Neuronal stem cell (in vitro differentiated cells): ENCODE results near the gene SH2D3A.

Experiments
- DNase-seq: peaks from one replicate; pipeline ENCODE4 v3.0.0-alpha.2; 2013; ENCODE audit warnings: low spot score
- H2AFZ ChIP-seq: one replicate; pipeline ENCODE4 v1.6.1; 2013; ENCODE audit warnings: mild to moderate bottlenecking, low read length, inconsistent platforms
- H2AK5ac ChIP-seq: 2 replicates; pipeline ENCODE4 v1.6.1; 2013; ENCODE audit warnings: low read depth, mild to moderate bottlenecking, inconsistent platforms, low read length, moderate library complexity, mixed read lengths
- H2BK120ac ChIP-seq: 2 replicates; pipeline ENCODE4 v1.6.1; 2013; ENCODE audit warnings: low read depth, mild to moderate bottlenecking, inconsistent platforms, low read length, moderate library complexity, mixed read lengths
- H2BK12ac ChIP-seq: one replicate; pipeline ENCODE4 v1.6.1; 2013; ENCODE audit warnings: low read length, inconsistent platforms
- H2BK15ac ChIP-seq: 2 replicates; pipeline ENCODE4 v1.6.1; 2013; ENCODE audit warnings: mild to moderate bottlenecking, low read length, inconsistent platforms, mixed read lengths
- H2BK5ac ChIP-seq: one replicate; pipeline ENCODE4 v1.6.1; 2013; ENCODE audit warnings: inconsistent platforms, mild to moderate bottlenecking, low read length, moderate library complexity
- H3K14ac ChIP-seq: one replicate; pipeline ENCODE4 v1.6.1; 2013; ENCODE audit warnings: low read length, inconsistent platforms
- H3K18ac ChIP-seq: 2 replicates; pipeline ENCODE4 v1.6.1; 2013; ENCODE audit warnings: low read length, inconsistent platforms
- H3K23ac ChIP-seq: 2 replicates; pipeline ENCODE4 v1.6.1; 2013; ENCODE audit warnings: low read depth, mild to moderate bottlenecking, mixed read lengths, low read length, inconsistent platforms; ENCODE audit not compliant: poor library complexity
- H3K27ac ChIP-seq: replicated peaks from 3 replicates; pipeline ENCODE4 v1.5.1; 2013; ENCODE audit warnings: low read length, inconsistent platforms
- H3K27me3 ChIP-seq, 3 experiments: 2 replicates each; pipeline ENCODE4 v1.6.1; 2013; ENCODE audit warnings: low read length in 3 of 3, mild to moderate bottlenecking in 2 of 3, inconsistent platforms in 1 of 3, low read depth in 1 of 3, mixed read lengths in 1 of 3, moderate library complexity in 1 of 3; ENCODE audit not compliant: control insufficient read depth in 3 of 3, insufficient read depth in 3 of 3
- H3K36me3 ChIP-seq, 2 donors: replicated peaks in 1 of 2; 2 replicates each; pipeline ENCODE4 v1.6.1; 2013; ENCODE audit warnings: low read length in 2 of 2; ENCODE audit not compliant: control insufficient read depth in 2 of 2, insufficient read depth in 2 of 2
- H3K4ac ChIP-seq: 2 replicates; pipeline ENCODE4 v1.6.1; 2013; ENCODE audit warnings: inconsistent platforms, mild to moderate bottlenecking, low read length, moderate library complexity
- H3K4me1 ChIP-seq, 2 donors: 1 replicate in 1 of 2; 2 replicates in 1 of 2; pipeline ENCODE4 v1.6.1; 2013; ENCODE audit warnings: low read length in 2 of 2, low read depth in 1 of 2; ENCODE audit not compliant: control insufficient read depth in 2 of 2, insufficient read depth in 1 of 2
- H3K4me2 ChIP-seq: one replicate; pipeline ENCODE4 v1.6.1; 2013; ENCODE audit warnings: mild to moderate bottlenecking, low read length, inconsistent platforms; ENCODE audit not compliant: insufficient read depth, poor library complexity, severe bottlenecking
- H3K4me3 ChIP-seq, 2 donors: 2 replicates each; pipeline ENCODE4 v1.5.1; 2013; ENCODE audit warnings: low read length in 2 of 2, mild to moderate bottlenecking in 2 of 2, inconsistent platforms in 1 of 2, moderate library complexity in 1 of 2
- H3K79me1 ChIP-seq: one replicate; pipeline ENCODE4 v1.6.1; 2013; ENCODE audit warnings: low read depth, mild to moderate bottlenecking, inconsistent platforms, low read length, moderate library complexity
- H3K9ac ChIP-seq: one replicate; pipeline ENCODE4 v1.6.1; 2013; ENCODE audit warnings: mild to moderate bottlenecking, low read depth, low read length, inconsistent platforms; ENCODE audit not compliant: poor library complexity
- H3K9me3 ChIP-seq, 2 donors: replicated peaks in 1 of 2; 2 replicates each; pipeline versions ENCODE3 to v1.6.1; 2013; ENCODE audit warnings: low read length in 2 of 2, mild to moderate bottlenecking in 2 of 2, inconsistent platforms in 1 of 2, low read depth in 1 of 2, mixed read lengths in 1 of 2, moderate library complexity in 1 of 2; ENCODE audit not compliant: control insufficient read depth in 2 of 2, insufficient read depth in 1 of 2
- H4K8ac ChIP-seq: one replicate; pipeline ENCODE4 v1.6.1; 2013; ENCODE audit warnings: low read depth, mild to moderate bottlenecking, inconsistent platforms, low read length, moderate library complexity
- H4K91ac ChIP-seq: one replicate; pipeline ENCODE4 v1.6.1; 2013; ENCODE audit warnings: low read length, low read depth, mild to moderate bottlenecking, inconsistent platforms; ENCODE audit not compliant: poor library complexity
- WGBS, 2 donors: extraction: QIAGEN DNeasy Blood & Tissue Kit; methylation state at CpG; one replicate each; pipeline ENCODE4 v1.1.7; 2013; ENCODE audit warnings: missing lambda C conversion rate in 2 of 2, mixed read lengths in 1 of 2; ENCODE audit not compliant: insufficient read length in 2 of 2, insufficient replicate concordance in 1 of 2; ENCODE audit errors: extremely low coverage in 2 of 2; 5-methylcytosine and 5-hydroxymethylcytosine counted together

Gene SH2D3A

GRCh38 chr19:6811378-6811777 is 44.1 kb upstream of the SH2D3A start:
- no peaks in the 10 kb centered on the region for H3K27me3 ChIP-seq
- no peak overlapping the region for H4K8ac ChIP-seq
- peak overlapping the region; percentile 88 for H2AFZ ChIP-seq
- H4K91ac ChIP-seq = no peak overlapping the region
- H3K4me3 ChIP-seq = peak overlapping the region in 1 of 2 donors; percentile 3
- H3K4ac ChIP-seq = no peak overlapping the region
- DNase-seq = no peak
- H3K14ac ChIP-seq = no peak overlapping the region
- H2BK12ac ChIP-seq = no peak overlapping the region
- no peak overlapping the region for H2BK15ac ChIP-seq
- H3K27ac ChIP-seq = no peak overlapping the region
- no peaks in the 10 kb centered on the region for H3K36me3 ChIP-seq
- no peak overlapping the region for H3K18ac ChIP-seq
- no peak overlapping the region for H2BK5ac ChIP-seq
- no peaks in the 10 kb centered on the region for H3K4me1 ChIP-seq
- no peak overlapping the region for H3K23ac ChIP-seq
- H3K79me1 ChIP-seq = no peaks in the 10 kb centered on the region
- peaks cover 0 to 2% of the 10 kb centered on the region in 2 donors for H3K9me3 ChIP-seq
- no peak overlapping the region for H2BK120ac ChIP-seq
- no peak overlapping the region for H3K9ac ChIP-seq
- H2AK5ac ChIP-seq = no peak overlapping the region
- no CpG with 5 or more reads among the region's 3 CpGs for WGBS, 2 donors
- no peak overlapping the region for H3K4me2 ChIP-seq

- H3K4me1 ChIP-seq = no peaks in the 10 kb centered on the region
- no peak overlapping the region for H3K4ac ChIP-seq
- no peak overlapping the region for H2AK5ac ChIP-seq
- H3K23ac ChIP-seq = no peak overlapping the region
- H3K27me3 ChIP-seq = no peaks in the 10 kb centered on the region
- H3K18ac ChIP-seq = peak overlapping the region; percentile 64
- H2BK12ac ChIP-seq = no peak overlapping the region
- no peaks in the 10 kb centered on the region for H3K36me3 ChIP-seq
- no peak overlapping the region for H3K9ac ChIP-seq
- no peak overlapping the region for H4K91ac ChIP-seq
- H3K27ac ChIP-seq = no peak overlapping the region
- no CpG with 5 or more reads among the region's 4 CpGs for WGBS, 2 donors
- no peak overlapping the region for H2BK5ac ChIP-seq
- no peaks in the 10 kb centered on the region for H3K79me1 ChIP-seq
- H2BK120ac ChIP-seq = no peak overlapping the region
- H2BK15ac ChIP-seq = no peak overlapping the region
- H4K8ac ChIP-seq = no peak overlapping the region
- no peak for DNase-seq
- no peak overlapping the region for H2AFZ ChIP-seq
- peaks cover 0 to 2% of the 10 kb centered on the region in 2 donors for H3K9me3 ChIP-seq
- no peak overlapping the region for H3K4me3 ChIP-seq
- H3K4me2 ChIP-seq = no peak overlapping the region
- H3K14ac ChIP-seq = no peak overlapping the region
Measured at GRCh38 chr19:6809262-6809661, 42.0 kb upstream of the SH2D3A start.

- Histone ChIP-seq H3K14ac (no peak overlapping the region), H3K9me3 (peaks cover 0 to 2% of the 10 kb centered on the region in 2 donors), H3K36me3 (no peaks in the 10 kb centered on the region), H3K4ac (no peak overlapping the region), H3K27ac (no peak overlapping the region), H4K8ac (no peak overlapping the region), H3K4me2 (no peak overlapping the region), H2BK15ac (no peak overlapping the region), H2BK5ac (no peak overlapping the region), H3K18ac (no peak overlapping the region), H4K91ac (no peak overlapping the region), H2BK120ac (no peak overlapping the region), H3K4me1 (no peaks in the 10 kb centered on the region), H3K23ac (no peak overlapping the region), H3K4me3 (no peak overlapping the region), H3K9ac (no peak overlapping the region), H2BK12ac (no peak overlapping the region), H3K27me3 (no peaks in the 10 kb centered on the region), H2AK5ac (no peak overlapping the region), H2AFZ (no peak overlapping the region), H3K79me1 (no peaks in the 10 kb centered on the region)
- WGBS, 2 donors = no CpG with 5 or more reads among the region's 1 CpG
- DNase-seq = no peak
Measured at GRCh38 chr19:6808494-6808893, 41.3 kb upstream of the SH2D3A start.

GRCh38 chr19:6807291-6807690 is 40.1 kb upstream of the SH2D3A start:
- Histone ChIP-seq H3K27me3 (no peaks in the 10 kb centered on the region), H3K23ac (no peak overlapping the region), H3K18ac (no peak overlapping the region), H3K4me3 (no peak overlapping the region), H3K79me1 (no peaks in the 10 kb centered on the region), H2AK5ac (no peak overlapping the region), H4K91ac (no peak overlapping the region), H2BK12ac (no peak overlapping the region), H2BK120ac (no peak overlapping the region), H3K4me1 (no peaks in the 10 kb centered on the region), H3K9me3 (peaks cover 0 to 2% of the 10 kb centered on the region in 2 donors), H3K36me3 (no peaks in the 10 kb centered on the region), H3K14ac (no peak overlapping the region), H3K4me2 (no peak overlapping the region), H2AFZ (no peak overlapping the region), H4K8ac (no peak overlapping the region), H3K9ac (no peak overlapping the region), H3K27ac (no peak overlapping the region), H2BK5ac (no peak overlapping the region), H3K4ac (no peak overlapping the region), H2BK15ac (no peak overlapping the region)
- DNase-seq = no peak
- no CpG with 5 or more reads among the region's 5 CpGs for WGBS, 2 donors
